Loucy (cell line): ENCODE measurements around the gene CLEC12A.

Experiments
- CTCF ChIP-seq: fragments of 200-600 bp; sonication (generic); conservative IDR thresholded peaks from 2 replicates; pipeline ENCODE4 v1.5.1; 2014; ENCODE audit warnings: mild to moderate bottlenecking, antibody characterized with exemption, low read length
- EZH2phosphoT487 ChIP-seq: fragments of 200-600 bp; IDR thresholded peaks from 2 replicates; pipeline ENCODE4 v1.6.1; 2018; ENCODE audit warnings: antibody characterized with exemption, mild to moderate bottlenecking, moderate library complexity, borderline replicate concordance

GRCh38 chr12:9971181-9971580 is at the start of gene CLEC12A:
- TF ChIP-seq CTCF (no peak), EZH2phosphoT487 (no peak)
